Activated CD4-positive, alpha-beta T cell treated with anti-CD3 and anti-CD28 coated beads, Interleukin-2, amount 10 ng/mL, durations not matched to agents 24 days and 14 days (primary cell): ENCODE measurements around the gene TAX1BP3. TPM values are rescaled to one million over a fixed set of nuclear protein-coding genes. Genes with fewer than 3 reads are reported as not detected.
A peak's percentile ranks its signal among the peaks of the same experiment; 100 is the strongest.

ENCODE experiments used
- DNase-seq: peaks from one replicate; pipeline ENCODE4 v3.0.0; 2022
- H3K27ac Mint-ChIP-seq: one replicate; pipeline ENCODE4 v1.8.0; 2022; ENCODE audit warnings: mild to moderate bottlenecking, mixed read lengths
- H3K27me3 Mint-ChIP-seq: one replicate; pipeline ENCODE4 v1.8.0; 2022; ENCODE audit warnings: mixed read lengths
- H3K36me3 Mint-ChIP-seq: one replicate; pipeline ENCODE4 v1.8.0; 2022; ENCODE audit warnings: low read depth, mild to moderate bottlenecking, mixed read lengths
- H3K4me1 Mint-ChIP-seq: one replicate; pipeline ENCODE4 v1.8.0; 2021; ENCODE audit warnings: mixed read lengths
- H3K4me3 Mint-ChIP-seq: one replicate; pipeline ENCODE4 v1.8.0; 2022; ENCODE audit warnings: mild to moderate bottlenecking, moderate library complexity, mixed read lengths
- H3K9me3 Mint-ChIP-seq: one replicate; pipeline ENCODE4 v1.8.0; 2021; ENCODE audit warnings: mixed read lengths
- intact Hi-C: fragments of 100-400 bp; cut with micrococcal nuclease; formaldehyde crosslinking; loops from one replicate; pipeline ENCODE4 v1.15.1; 2023
- total RNA-seq: library from RNA; stranded (reverse); gene quantifications from 2 replicates; pipeline ENCODE4 v1.2.3, GENCODE V29; 2022

TAX1BP3 gene
- total RNA-seq, 1 donor from 2014 or later: 29.0 TPM

GRCh38 chr17:3660311-3660891 lies 8.0 kb downstream of the TAX1BP3 start:
- Mint-ChIP-seq H3K9me3 (no peaks in the 10 kb centered on the region), H3K4me1 (no peaks in the 10 kb centered on the region), H3K4me3 (no peak overlapping the region), H3K27ac (no peak overlapping the region), H3K36me3 (peaks cover 6% of the 10 kb centered on the region), H3K27me3 (no peaks in the 10 kb centered on the region)
- intact Hi-C loops: no loop called here
- no peak for DNase-seq

GRCh38 chr17:3659541-3660111 lies 8.8 kb downstream of the TAX1BP3 start:
- H3K27ac Mint-ChIP-seq: no peak overlapping the region
- no peaks in the 10 kb centered on the region for H3K4me1 Mint-ChIP-seq
- H3K27me3 Mint-ChIP-seq: no peaks in the 10 kb centered on the region
- peaks cover 6% of the 10 kb centered on the region for H3K36me3 Mint-ChIP-seq
- H3K9me3 Mint-ChIP-seq: no peaks in the 10 kb centered on the region
- intact Hi-C loops: no loop called here
- no peak overlapping the region for H3K4me3 Mint-ChIP-seq
- no peak for DNase-seq

- no peaks in the 10 kb centered on the region for H3K27me3 Mint-ChIP-seq
- intact Hi-C loops: no loop called here
- no peak overlapping the region for H3K4me3 Mint-ChIP-seq
- H3K36me3 Mint-ChIP-seq: peaks cover 7% of the 10 kb centered on the region
- H3K4me1 Mint-ChIP-seq: no peaks in the 10 kb centered on the region
- H3K9me3 Mint-ChIP-seq: no peaks in the 10 kb centered on the region
- DNase-seq: no peak
- H3K27ac Mint-ChIP-seq: no peak overlapping the region
Observed at GRCh38 chr17:3658784-3659449, 9.5 kb downstream of the TAX1BP3 start.

- H3K36me3 Mint-ChIP-seq: peaks cover 10% of the 10 kb centered on the region
- intact Hi-C loops: no loop called here
- H3K4me1 Mint-ChIP-seq: no peaks in the 10 kb centered on the region
- H3K4me3 Mint-ChIP-seq: no peak overlapping the region
- H3K9me3 Mint-ChIP-seq: no peaks in the 10 kb centered on the region
- H3K27ac Mint-ChIP-seq: no peak overlapping the region
- no peak for DNase-seq
- no peaks in the 10 kb centered on the region for H3K27me3 Mint-ChIP-seq
Observed at GRCh38 chr17:3657874-3658783, 10.2 kb downstream of the TAX1BP3 start.

- DNase-seq: no peak
- H3K36me3 Mint-ChIP-seq: peaks cover 10% of the 10 kb centered on the region
- no peak overlapping the region for H3K4me3 Mint-ChIP-seq
- no peaks in the 10 kb centered on the region for H3K9me3 Mint-ChIP-seq
- intact Hi-C loops: no loop called here
- H3K27me3 Mint-ChIP-seq: no peaks in the 10 kb centered on the region
- no peak overlapping the region for H3K27ac Mint-ChIP-seq
- no peaks in the 10 kb centered on the region for H3K4me1 Mint-ChIP-seq
Observed at GRCh38 chr17:3657588-3657869, 10.8 kb downstream of the TAX1BP3 start.

- intact Hi-C loops: no loop called here
- Mint-ChIP-seq H3K27me3 (no peaks in the 10 kb centered on the region), H3K9me3 (no peaks in the 10 kb centered on the region), H3K27ac (no peak overlapping the region), H3K36me3 (peaks cover 10% of the 10 kb centered on the region), H3K4me3 (no peak overlapping the region), H3K4me1 (no peaks in the 10 kb centered on the region)
- no peak for DNase-seq
Observed at GRCh38 chr17:3656755-3657587, 11.4 kb downstream of the TAX1BP3 start.

- H3K27ac Mint-ChIP-seq: no peak overlapping the region
- peaks cover 10% of the 10 kb centered on the region for H3K36me3 Mint-ChIP-seq
- H3K4me1 Mint-ChIP-seq: no peaks in the 10 kb centered on the region
- H3K27me3 Mint-ChIP-seq: no peaks in the 10 kb centered on the region
- intact Hi-C loops: no loop called here
- DNase-seq: no peak
- H3K9me3 Mint-ChIP-seq: no peaks in the 10 kb centered on the region
- H3K4me3 Mint-ChIP-seq: no peak overlapping the region
Observed at GRCh38 chr17:3656353-3656752, 12.0 kb downstream of the TAX1BP3 start.

- peaks cover 10% of the 10 kb centered on the region for H3K36me3 Mint-ChIP-seq
- no peak for DNase-seq
- no peak overlapping the region for H3K4me3 Mint-ChIP-seq
- H3K4me1 Mint-ChIP-seq: no peaks in the 10 kb centered on the region
- H3K9me3 Mint-ChIP-seq: no peaks in the 10 kb centered on the region
- peak overlapping the region; percentile 37 for H3K27ac Mint-ChIP-seq
- no peaks in the 10 kb centered on the region for H3K27me3 Mint-ChIP-seq
- intact Hi-C loops: no loop called here
Observed at GRCh38 chr17:3655766-3656165, 12.6 kb downstream of the TAX1BP3 start.

- DNase-seq: peak; percentile 83
- intact Hi-C loops: loop anchor here (2.0 kb wide), 1 partner anchor 45 kb away; no protein-coding TSS in a partner anchor
- Mint-ChIP-seq H3K36me3 (peaks cover 36% of the 10 kb centered on the region), H3K27ac (peak overlapping the region; percentile 11), H3K27me3 (no peaks in the 10 kb centered on the region), H3K4me3 (no peak overlapping the region), H3K9me3 (no peaks in the 10 kb centered on the region), H3K4me1 (peaks cover 19% of the 10 kb centered on the region)
Observed at GRCh38 chr17:3647769-3648555, 20.4 kb downstream of the TAX1BP3 start.

GRCh38 chr17:3647251-3647650 lies 21.1 kb downstream of the TAX1BP3 start:
- Mint-ChIP-seq H3K4me3 (no peak overlapping the region), H3K4me1 (peaks cover 19% of the 10 kb centered on the region), H3K27me3 (no peaks in the 10 kb centered on the region), H3K9me3 (no peaks in the 10 kb centered on the region), H3K36me3 (peaks cover 40% of the 10 kb centered on the region), H3K27ac (no peak overlapping the region)
- intact Hi-C loops: no loop called here
- DNase-seq: no peak

GRCh38 chr17:3645310-3645709 lies 23.1 kb downstream of the TAX1BP3 start:
- no peak for DNase-seq
- Mint-ChIP-seq H3K27ac (peak overlapping the region; percentile 67), H3K27me3 (no peaks in the 10 kb centered on the region), H3K4me3 (no peak overlapping the region), H3K9me3 (no peaks in the 10 kb centered on the region), H3K36me3 (peaks cover 52% of the 10 kb centered on the region), H3K4me1 (peaks cover 27% of the 10 kb centered on the region)
- intact Hi-C loops: no loop called here

GRCh38 chr17:3643889-3644349 lies 24.5 kb downstream of the TAX1BP3 start:
- no peak for DNase-seq
- peaks cover 36% of the 10 kb centered on the region for H3K4me1 Mint-ChIP-seq
- H3K4me3 Mint-ChIP-seq: peak overlapping the region; percentile 6
- H3K27ac Mint-ChIP-seq: peak overlapping the region; percentile 54
- H3K9me3 Mint-ChIP-seq: no peaks in the 10 kb centered on the region
- no peaks in the 10 kb centered on the region for H3K27me3 Mint-ChIP-seq
- intact Hi-C loops: no loop called here
- peaks cover 51% of the 10 kb centered on the region for H3K36me3 Mint-ChIP-seq
